ENCODE results near the gene VIPR2. TPM values are rescaled to one million over a fixed set of nuclear protein-coding genes. Genes with fewer than 3 reads are reported as not detected.

Gene VIPR2
- total RNA-seq, 1 donor from 2014 or later: 4.5 TPM

DNA sequence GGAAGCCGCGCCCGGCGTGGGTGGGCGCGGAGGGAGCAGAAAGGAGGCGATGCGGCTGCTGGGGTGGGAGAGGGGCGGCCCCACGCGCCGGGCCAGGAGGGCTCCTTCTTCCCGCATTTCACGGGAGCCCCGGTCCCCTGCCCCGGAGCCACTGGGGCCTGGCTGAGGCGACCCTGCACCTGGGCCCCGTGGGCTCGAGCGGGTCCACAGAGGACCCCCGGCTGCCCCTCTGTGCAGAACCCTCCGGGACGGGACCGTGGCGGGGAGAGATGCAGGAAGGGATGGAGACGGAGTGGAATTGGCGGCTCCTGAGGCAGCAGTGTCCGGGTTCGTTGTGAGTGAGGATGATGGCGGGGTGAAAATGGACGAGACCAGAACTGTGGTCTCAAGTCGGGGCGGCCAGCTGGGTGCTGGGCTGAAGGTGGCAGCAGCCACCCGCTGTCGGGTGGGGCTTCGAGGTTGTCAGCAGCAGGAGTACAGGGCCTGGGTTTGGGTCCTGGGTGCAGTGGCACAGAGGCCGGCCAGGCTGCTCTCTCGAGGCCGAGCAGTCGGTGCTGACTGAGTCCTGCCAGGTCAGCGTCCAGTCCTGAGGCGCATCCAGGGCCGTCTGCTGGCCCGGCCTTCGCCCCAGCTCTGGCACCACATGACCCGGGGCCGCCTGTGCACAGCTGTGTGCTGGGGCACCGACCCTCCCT is 80.4 kb downstream of the VIPR2 start:
- Histone ChIP-seq H3K27me3 (peaks cover 11% of the 10 kb centered on the region), H3K4me1 (no peaks in the 10 kb centered on the region), H3K4me3 (no peak overlapping the region), H3K9me3 (no peaks in the 10 kb centered on the region), H3K27ac (no peak overlapping the region), H3K36me3 (no peaks in the 10 kb centered on the region)
- ATAC-seq (no peak), DNase-seq (peak; percentile 60)
- TF ChIP-seq, protein P1, sequence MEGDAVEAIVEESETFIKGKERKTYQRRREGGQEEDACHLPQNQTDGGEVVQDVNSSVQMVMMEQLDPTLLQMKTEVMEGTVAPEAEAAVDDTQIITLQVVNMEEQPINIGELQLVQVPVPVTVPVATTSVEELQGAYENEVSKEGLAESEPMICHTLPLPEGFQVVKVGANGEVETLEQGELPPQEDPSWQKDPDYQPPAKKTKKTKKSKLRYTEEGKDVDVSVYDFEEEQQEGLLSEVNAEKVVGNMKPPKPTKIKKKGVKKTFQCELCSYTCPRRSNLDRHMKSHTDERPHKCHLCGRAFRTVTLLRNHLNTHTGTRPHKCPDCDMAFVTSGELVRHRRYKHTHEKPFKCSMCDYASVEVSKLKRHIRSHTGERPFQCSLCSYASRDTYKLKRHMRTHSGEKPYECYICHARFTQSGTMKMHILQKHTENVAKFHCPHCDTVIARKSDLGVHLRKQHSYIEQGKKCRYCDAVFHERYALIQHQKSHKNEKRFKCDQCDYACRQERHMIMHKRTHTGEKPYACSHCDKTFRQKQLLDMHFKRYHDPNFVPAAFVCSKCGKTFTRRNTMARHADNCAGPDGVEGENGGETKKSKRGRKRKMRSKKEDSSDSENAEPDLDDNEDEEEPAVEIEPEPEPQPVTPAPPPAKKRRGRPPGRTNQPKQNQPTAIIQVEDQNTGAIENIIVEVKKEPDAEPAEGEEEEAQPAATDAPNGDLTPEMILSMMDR (IDR thresholded peaks at IDR 0.05): no peak
- intact Hi-C loops (cut with DNase I): no loop called here

DNA sequence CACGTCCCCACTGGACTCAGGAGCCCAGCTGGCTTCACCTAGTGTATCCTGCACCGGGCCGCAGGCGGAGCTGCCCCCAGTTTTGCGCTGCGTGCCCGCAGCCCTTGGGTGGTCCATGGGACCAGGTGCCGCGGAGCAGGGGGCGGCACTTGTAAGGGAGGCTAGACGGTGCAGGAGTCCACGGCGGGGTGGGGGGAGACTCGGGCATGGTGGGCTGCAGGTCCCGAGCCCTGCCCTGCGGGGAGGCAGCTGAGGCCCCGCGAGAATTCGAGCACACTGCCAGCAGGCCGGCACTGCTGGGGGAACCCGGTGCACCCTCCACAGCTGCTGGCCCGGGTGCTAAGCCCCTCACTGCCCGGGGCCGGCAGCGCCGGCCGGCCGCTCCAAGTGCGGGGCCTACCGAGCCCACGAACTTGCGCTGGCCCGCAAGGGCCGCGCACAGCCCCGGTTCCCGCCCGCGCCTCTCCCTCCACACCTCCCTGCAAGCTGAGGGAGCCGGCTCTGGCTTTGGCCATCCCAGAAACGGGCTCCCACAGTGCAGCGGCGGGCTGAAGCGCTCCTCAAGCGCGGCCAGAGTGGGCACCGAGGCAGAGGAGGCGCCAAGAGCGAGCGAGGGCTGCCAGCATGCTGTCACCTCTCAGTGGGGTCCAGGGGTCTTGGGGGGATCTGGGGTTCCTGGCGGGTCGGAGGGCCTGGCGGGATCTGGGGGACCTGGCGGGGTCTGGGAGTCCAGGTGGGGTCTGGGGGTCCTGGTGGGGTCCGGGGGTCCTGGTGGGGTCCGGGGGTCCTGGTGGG is 81.4 kb downstream of the VIPR2 start:
- TF ChIP-seq, protein P1 (IDR thresholded peaks at IDR 0.05): no peak
- H3K27ac ChIP-seq: no peak overlapping the region
- peaks cover 11% of the 10 kb centered on the region for H3K27me3 ChIP-seq
- H3K4me3 ChIP-seq: no peak overlapping the region
- intact Hi-C loops (cut with DNase I): no loop called here
- H3K36me3 ChIP-seq: no peaks in the 10 kb centered on the region
- no peak for ATAC-seq
- no peaks in the 10 kb centered on the region for H3K4me1 ChIP-seq
- no peaks in the 10 kb centered on the region for H3K9me3 ChIP-seq
- peak; percentile 48 for DNase-seq

GRCh38 chr7:159062569-159062968 is 82.1 kb downstream of the VIPR2 start:
- intact Hi-C loops (cut with DNase I): no loop called here
- Histone ChIP-seq H3K27ac (no peak overlapping the region), H3K27me3 (peaks cover 16% of the 10 kb centered on the region), H3K4me1 (no peaks in the 10 kb centered on the region), H3K9me3 (no peaks in the 10 kb centered on the region), H3K36me3 (no peaks in the 10 kb centered on the region), H3K4me3 (no peak overlapping the region)
- DNase-seq (no peak), ATAC-seq (no peak)
- TF ChIP-seq, protein P1 (IDR thresholded peaks at IDR 0.05): no peak

DNA sequence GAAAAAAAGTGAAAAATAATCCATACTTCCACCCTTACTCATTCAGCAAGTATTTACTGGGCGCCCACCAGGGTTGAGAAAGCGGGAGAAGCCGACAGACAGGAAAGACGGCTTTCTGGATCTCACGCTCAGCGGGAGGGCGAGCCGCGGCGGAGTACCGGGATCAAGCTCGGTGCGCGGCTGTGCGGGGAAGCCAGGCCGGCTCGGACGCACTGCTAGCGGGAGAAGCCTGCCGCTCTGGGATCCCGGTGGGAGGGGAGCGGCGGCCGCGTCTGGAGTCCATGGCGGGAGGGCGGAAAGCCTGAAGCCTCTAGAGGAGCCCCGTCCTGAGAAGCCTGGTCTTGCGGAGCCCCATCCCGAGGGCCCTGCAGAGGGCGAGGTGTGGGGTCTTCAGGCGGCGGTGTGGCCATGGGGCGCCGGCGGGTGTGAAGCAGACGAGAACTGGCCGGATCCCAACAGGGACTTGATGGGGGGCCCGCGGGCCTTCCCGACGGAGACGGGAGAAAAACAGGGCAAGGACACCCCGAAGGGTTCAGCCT is 82.9 kb downstream of the VIPR2 start:
- H3K9me3 ChIP-seq: no peaks in the 10 kb centered on the region
- H3K4me3 ChIP-seq: no peak overlapping the region
- ATAC-seq (no peak), DNase-seq (peak; percentile 56)
- TF ChIP-seq, protein P1 (IDR thresholded peaks at IDR 0.05): no peak
- peaks cover 16% of the 10 kb centered on the region for H3K27me3 ChIP-seq
- intact Hi-C loops (cut with DNase I): no loop called here
- no peak overlapping the region for H3K27ac ChIP-seq
- no peaks in the 10 kb centered on the region for H3K36me3 ChIP-seq
- H3K4me1 ChIP-seq: no peaks in the 10 kb centered on the region

- no peaks in the 10 kb centered on the region for H3K36me3 ChIP-seq
- no peak for ATAC-seq
Measured at GRCh38 chr7:159061209-159061608, 83.5 kb downstream of the VIPR2 start.

More at GRCh38 chr7:159061209-159061608, 83.5 kb downstream of the VIPR2 start:
- no peaks in the 10 kb centered on the region for H3K9me3 ChIP-seq
- no peak overlapping the region for H3K27ac ChIP-seq
- no peak overlapping the region for H3K4me3 ChIP-seq
- intact Hi-C loops (cut with DNase I): no loop called here
- H3K27me3 ChIP-seq: peaks cover 16% of the 10 kb centered on the region
- TF ChIP-seq, protein P1 (IDR thresholded peaks at IDR 0.05): no peak
- no peaks in the 10 kb centered on the region for H3K4me1 ChIP-seq
- no peak for DNase-seq

Measured in upper lobe of right lung (tissue), 1 donor.